GM12874 (cell line): ENCODE results near the gene ALDH3A2.

Experiments used
- TF ChIP-seq, protein P1 (sequence below): IDR thresholded peaks from 2 replicates; pipeline ENCODE4 v1.5.1; 2011; ENCODE audit warnings: low read depth, mild to moderate bottlenecking, control low read depth, low read length, moderate library complexity; ENCODE audit not compliant: insufficient read depth

Gene ALDH3A2

DNA sequence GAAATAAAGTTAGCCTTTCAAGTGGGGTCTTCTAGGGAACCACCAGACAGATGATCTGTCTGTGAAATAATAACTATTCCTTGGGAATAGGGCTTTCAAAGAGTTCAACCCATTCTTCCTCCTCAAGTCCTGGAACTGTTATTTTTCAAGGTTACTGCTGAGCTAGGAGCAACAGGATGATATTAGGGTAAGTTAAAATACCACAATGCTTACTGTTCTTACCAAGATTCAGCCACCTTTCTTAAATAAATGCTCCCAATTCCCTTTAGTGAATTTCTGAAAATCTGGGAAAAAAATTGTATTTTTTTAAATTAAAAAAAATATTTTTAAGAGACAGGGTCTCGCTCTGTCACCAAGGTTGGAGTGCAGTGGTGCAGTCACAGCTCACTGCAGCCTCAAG is 26.9 kb upstream of the ALDH3A2 start:
- TF ChIP-seq, protein P1, sequence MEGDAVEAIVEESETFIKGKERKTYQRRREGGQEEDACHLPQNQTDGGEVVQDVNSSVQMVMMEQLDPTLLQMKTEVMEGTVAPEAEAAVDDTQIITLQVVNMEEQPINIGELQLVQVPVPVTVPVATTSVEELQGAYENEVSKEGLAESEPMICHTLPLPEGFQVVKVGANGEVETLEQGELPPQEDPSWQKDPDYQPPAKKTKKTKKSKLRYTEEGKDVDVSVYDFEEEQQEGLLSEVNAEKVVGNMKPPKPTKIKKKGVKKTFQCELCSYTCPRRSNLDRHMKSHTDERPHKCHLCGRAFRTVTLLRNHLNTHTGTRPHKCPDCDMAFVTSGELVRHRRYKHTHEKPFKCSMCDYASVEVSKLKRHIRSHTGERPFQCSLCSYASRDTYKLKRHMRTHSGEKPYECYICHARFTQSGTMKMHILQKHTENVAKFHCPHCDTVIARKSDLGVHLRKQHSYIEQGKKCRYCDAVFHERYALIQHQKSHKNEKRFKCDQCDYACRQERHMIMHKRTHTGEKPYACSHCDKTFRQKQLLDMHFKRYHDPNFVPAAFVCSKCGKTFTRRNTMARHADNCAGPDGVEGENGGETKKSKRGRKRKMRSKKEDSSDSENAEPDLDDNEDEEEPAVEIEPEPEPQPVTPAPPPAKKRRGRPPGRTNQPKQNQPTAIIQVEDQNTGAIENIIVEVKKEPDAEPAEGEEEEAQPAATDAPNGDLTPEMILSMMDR: no peak

- TF ChIP-seq, protein P1: no peak
Measured at GRCh38 chr17:19626079-19626478, 22.5 kb upstream of the ALDH3A2 start.

GRCh38 chr17:19629449-19629848 is 19.1 kb upstream of the ALDH3A2 start:
- TF ChIP-seq, protein P1: no peak

GRCh38 chr17:19630035-19630434 is 18.5 kb upstream of the ALDH3A2 start:
- TF ChIP-seq, protein P1: no peak

DNA sequence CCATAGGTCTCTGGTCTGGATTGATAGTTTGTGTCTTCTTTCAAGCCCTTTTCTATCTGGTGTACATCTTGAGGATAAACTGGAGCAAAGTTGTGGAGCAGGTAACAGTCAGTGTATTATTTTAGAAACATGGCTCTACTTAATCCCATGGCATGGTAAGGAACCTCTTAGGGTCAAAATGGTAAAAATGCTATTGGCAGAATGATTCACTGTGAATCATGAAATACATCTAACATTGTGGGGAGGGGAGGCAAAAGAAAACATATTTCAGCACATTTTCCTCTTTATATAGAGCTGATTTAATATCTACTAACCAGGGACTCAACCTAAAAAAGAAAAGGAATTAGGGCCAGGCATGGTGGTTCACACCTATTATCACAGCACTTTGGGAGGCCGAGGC is 17.9 kb upstream of the ALDH3A2 start:
- TF ChIP-seq, protein P1: no peak

- TF ChIP-seq, protein P1: no peak
Measured at GRCh38 chr17:19631905-19632304, 16.6 kb upstream of the ALDH3A2 start.

DNA sequence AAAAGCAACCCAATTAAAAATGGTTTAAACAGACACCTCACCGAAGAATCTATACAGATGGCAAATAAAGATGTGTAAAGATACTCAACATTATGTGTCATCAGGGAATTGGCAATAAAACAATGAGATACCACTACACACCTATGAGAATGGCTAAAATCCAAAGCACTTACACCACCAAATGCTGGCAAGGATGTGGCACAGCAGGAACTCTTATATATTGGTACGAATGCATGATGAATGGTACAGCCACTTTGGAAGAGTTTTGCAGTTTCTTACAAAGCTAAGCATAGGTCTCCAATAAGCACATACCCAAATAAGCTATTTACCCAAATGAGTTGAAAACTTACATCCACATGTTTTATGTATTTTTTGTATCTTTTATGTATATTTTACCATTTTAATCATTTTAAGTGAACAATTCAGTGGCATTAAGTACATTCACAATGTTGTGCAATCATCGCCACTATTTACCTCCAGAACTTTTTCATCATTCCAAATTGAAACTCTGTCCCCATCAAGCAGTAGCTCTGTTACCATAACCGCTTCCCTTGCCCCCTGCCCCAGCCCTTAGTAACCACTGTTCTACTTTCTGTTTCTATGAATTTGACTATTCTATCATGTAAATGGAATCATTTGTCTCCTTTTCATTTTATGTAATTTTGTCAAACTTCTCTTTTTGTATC is 6.7 kb upstream of the ALDH3A2 start:
- TF ChIP-seq, protein P1: no peak
